SK-N-SH treated with all-trans-retinoic acid at 6 μM for 48 hours (cell line): ENCODE data around the gene FHOD3.

Experiments used
- BACH2 ChIP-seq: fragments of 250-450 bp; sonication (Bioruptor Pico); IDR thresholded peaks from 2 replicates; pipeline ENCODE4 v1.9.0; 2021; ENCODE audit warnings: mild to moderate bottlenecking, borderline replicate concordance
- ESRRG ChIP-seq: fragments of 250-450 bp; sonication (Bioruptor Pico); IDR thresholded peaks from 2 replicates; pipeline ENCODE4 v1.6.1; 2021; ENCODE audit warnings: mild to moderate bottlenecking
- GLIS3 ChIP-seq: fragments of 250-450 bp; sonication (Bioruptor Pico); IDR thresholded peaks from 2 replicates; pipeline ENCODE4 v1.5.0; 2020; ENCODE audit warnings: mild to moderate bottlenecking, moderate library complexity
- PATZ1 ChIP-seq: fragments of 250-450 bp; sonication (Bioruptor Pico); IDR thresholded peaks from 2 replicates; pipeline ENCODE4 v1.8.0; 2020; ENCODE audit warnings: mild to moderate bottlenecking, moderate library complexity, borderline replicate concordance

- TF ChIP-seq BACH2 (CRISPR knock-in tag) = no peak
- no peak for TF ChIP-seq ESRRG
- no peak for TF ChIP-seq GLIS3
- no peak for TF ChIP-seq PATZ1 (CRISPR knock-in tag)
Measured at GRCh38 chr18:36341944-36342343, 44.4 kb downstream of the FHOD3 start.
